CD1c-positive myeloid dendritic cell (primary cell): Measurements from ENCODE around the gene RAPGEF1.
A peak's percentile ranks its signal among the peaks of the same experiment; 100 is the strongest.

Experiments
- DNase-seq: peaks from one replicate; pipeline ENCODE4 v3.0.0-alpha.2; 2016; ENCODE audit errors: extremely low spot score

RAPGEF1 gene

DNA sequence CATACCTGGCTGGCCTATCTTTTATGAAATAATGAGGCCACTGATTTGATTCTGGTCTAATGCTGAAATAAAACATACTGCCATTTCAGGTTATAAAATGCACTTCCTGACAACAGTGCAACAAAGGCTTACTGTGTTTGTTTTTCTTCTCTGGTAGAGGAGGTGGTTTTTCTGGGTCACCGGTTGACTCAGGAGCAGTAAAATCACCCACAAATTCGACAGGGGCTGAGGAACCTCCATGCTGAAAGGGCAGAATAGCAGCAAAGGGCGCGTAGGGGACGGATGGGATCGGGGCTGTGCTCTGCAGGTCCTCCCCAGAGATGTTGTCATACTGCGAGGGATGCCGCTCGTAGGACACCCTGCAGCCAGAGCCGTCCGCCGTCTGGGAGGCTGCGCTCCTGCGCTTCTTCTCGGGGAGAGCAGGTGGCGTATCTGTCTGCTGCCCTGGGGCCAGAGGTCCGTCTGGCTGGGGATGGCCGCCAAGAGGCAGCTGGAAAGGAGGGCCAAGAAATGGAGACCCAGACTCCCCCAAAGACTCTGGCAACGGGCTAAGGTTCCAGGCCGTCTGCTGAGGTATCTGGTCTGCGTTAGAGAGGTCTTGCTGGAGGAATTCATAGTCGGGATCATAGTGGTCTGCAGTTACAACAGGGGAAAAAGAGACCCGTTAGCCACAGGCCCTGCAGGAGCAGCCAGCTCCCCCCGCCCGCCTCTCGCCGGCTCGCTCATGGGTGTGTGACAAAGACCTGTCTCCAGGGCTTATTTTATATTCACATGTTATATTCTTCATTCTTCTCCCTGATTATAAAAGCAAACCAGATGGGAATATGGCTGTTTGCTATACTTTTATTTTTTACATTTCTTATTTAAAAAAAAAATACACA lies 113.8 kb downstream of the RAPGEF1 start:
- peak; percentile 24 for DNase-seq

DNA sequence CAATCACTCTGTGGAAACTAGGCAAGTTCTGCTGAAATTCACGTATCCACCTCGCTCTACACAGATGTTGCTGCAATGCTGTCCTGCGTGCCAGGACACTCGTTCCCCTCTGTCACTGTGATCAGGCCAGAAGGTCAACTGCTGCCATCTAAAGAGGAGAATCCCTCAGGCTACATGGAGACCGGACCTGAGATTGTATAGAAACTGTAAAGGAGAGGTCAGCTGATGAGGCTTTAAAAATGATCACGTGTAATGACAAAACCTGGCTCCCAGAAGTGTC lies 114.4 kb downstream of the RAPGEF1 start:
- peak; percentile 45 for DNase-seq

DNA sequence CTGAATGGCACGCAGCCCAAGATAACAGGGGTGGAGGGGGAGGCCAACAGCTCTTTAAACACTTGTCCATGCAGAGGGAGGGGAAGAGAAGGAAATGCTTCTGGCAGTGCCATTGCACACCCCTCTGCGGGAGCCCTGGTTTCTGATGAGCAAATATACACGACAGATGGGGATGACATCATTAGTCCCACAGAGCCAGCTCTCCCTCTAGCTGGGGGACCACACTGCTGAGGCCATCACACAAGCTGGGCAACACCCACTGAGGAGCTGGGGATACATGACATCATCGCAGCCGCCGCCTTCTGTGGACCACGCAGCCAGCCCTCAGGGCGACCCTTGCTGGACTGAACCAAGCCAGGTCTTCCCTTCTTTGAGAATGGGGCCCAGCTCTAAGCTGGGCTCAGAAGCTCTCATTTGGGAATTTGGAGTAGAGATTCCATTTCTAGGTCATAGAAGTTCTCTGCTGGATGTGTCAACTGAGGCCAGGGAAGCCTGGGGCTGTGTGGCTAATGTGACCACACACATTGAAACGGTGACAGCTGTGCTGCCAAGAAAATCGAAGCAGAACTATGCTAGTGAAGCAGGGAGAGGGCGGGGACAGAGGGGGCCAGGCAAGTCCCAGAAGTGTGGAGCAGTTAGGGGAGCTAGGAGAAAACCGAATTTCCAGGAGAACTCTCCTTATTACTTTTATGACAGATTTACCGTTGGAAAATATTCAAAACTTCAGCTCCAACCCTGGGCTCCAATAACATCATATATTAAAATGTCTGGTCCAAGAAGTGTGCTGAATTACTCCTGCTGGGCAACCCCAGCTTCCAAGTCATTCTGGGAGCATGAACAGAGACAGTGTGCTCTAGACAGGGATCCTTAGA lies 115.0 kb downstream of the RAPGEF1 start:
- DNase-seq, result peak; percentile 55

DNA sequence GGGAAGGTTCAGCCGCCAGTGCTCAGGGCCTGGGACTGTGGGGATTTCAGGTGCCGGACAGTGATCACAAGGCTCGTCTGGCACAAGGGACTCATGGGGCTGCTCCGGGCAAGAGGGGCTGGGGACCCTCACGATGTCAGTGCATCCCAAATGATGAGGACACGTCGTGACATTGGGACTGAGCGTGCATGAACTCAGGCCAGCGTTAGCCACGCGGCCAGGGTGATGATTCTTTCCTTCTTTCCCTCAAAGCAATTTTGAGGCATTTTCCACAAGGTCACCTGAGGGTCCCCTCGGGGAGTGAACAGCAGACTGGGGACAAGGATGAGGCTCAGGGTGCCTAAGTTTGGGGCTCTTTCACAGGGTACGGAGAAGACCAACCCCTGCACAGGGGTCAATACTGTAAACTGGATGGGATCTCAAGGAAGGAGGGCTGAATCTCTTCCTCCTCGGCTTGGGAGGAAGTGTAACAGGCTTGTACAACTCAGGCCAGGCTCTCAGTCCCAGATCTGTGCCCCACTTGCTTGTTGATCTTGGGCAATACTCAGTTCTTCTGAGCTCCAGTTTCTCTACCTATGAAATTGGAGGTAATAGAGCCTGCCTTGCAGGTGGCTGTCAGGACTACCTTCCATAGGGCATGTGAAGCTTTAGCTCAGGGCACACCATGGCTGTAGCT lies 116.1 kb downstream of the RAPGEF1 start:
- DNase-seq, result peak; percentile 52

DNA sequence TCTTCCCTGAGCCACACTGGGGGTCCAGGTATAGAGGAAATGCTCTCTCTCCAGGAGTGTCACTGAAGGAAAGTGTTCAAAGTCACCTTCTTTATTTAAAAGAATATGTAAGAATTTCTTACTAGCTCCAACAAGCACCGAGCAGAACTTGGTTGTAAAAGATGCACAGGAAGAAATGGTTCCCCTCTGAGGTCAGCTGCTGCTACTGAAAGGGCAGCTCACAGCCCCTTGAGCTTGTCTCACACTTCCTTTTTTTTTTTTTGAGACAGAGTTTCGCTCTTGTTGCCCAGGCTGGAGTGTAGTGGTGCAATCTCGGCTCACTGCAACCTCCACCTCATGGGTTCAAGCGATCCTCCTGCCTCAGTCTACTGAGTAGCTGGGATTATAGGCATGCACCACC lies 117.4 kb downstream of the RAPGEF1 start:
- peak; percentile 88 for DNase-seq

DNA sequence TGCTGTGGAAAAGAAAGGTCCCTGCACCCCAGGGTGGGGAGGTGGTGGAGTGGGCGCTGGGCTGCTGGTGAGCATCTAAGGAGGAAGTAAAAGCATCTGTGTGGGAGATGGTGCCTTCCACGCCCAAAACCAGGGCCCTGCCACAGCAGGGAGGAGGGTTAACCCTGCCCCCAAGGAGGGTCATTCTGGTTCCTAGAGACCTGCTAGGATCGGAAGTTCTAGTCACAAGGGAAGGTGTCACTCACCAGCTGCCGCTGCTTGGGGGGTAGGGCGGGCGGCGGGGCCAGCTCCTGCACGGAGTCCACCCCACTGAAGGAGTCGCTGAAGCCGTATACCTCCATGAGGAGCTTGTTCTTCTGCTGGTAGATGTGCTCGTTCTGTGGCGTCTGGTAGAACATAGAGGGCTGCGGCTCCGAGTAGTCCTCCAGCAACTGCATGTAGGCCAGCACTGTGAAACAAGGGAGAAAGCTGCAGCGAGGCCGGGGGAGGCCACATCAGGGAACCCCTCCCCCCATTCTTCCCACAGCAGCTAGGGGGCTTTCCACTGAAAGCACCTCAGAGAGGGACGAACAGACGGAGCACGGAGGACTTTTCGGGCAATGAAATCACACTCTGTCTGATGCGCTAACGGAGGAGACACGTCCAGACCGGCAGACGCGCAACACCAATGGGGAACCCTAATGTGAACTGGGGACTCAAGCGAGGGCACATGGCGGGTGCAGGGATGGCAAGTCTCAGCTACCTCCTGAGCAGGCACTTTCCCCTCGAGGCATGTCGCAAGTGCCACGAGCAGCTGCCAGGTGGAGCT lies 118.1 kb downstream of the RAPGEF1 start:
- DNase-seq, result peak; percentile 94

DNA sequence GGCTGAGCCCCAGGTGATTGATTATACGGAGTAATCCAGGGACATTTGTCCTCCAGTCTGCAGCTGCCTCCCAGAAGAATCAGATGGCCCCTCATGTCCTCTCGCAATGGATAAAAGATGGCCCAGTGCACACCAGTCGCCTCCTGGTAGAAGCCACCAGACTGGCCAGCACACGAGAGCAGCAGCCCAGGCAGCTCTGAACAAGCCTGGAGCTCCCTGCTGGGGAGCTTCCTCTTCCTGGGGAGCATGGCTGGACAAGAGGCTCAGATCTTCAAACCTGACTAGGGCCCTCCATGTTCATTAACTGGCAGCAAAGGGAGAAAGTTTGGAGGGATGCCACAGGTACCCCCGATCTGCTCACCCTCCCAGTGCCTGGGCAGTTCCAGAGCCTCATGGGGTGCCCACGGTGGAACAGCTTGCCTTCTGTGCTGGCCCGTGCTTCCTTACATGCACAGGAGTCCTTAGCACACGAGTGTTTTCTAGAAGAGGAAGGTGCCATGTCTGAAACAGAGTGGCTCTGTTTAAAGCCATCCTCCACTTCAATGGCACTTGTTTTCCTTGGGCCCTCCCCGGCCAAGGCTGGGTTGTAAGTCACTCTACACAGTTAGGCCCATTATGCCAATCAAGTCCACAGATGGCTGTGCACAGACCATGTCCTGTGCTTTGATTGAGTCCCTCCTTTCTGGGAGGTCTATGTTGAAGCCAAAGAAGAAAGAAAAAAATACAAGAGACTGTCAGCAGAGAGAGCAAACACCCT lies 118.9 kb downstream of the RAPGEF1 start:
- peak; percentile 55 for DNase-seq

DNA sequence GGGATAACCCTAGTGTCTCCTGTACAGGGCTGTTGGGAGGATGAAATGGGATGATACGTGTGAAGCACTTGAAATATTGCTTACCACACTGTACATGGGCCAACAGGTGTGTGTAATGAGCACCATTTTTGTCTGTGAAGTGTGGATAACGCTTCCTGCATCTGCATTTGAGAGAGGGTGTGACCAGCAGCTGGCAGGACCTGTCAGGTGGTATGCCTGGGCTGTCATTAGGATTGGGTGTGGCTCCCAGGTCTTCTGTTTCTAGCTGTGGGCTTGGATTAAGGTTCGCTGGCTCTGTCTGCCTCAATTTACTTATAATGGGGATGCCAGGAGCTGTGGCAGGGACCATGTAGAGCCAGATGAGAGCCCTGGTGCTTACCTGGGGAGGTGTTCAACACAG lies 120.2 kb downstream of the RAPGEF1 start:
- DNase-seq, result no peak

DNA sequence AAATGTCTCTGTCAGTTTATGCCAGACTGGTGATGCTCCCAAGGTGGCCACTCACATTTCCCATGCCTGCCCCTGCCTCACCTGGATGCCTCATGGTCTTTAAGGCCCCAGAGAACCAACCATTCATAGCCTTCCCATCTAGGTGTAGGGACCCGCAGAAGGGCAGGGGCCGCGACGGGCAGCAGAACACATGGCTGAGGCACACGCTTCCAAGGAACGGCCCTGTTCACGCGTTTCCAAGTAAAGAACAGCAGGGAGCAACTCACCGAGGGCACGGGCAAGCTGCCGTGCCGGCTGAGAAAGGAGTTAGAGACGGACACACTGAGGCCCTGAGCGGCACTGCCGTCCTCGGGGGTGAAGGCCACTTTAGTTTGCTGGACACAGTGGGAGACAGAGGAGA lies 121.1 kb downstream of the RAPGEF1 start:
- no peak for DNase-seq

DNA sequence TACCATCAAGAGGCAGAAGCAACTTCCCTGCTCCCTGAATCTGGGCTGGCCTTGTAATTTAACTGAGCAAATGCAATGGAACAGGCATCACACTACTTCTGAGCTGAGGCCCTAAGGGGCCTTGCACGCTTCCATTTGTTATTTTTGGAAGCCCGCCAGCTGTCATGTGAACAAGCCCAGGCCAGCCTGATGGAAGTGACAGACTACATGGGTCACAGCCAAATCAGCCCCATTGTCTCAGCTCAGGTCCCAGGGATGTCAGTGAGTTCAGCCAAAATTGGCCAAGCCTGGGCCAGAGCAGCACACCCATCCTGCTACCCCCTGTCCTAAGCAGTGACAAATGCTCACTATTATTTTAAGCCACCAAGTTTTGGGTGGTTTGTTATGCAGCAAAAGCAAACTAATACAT lies 121.8 kb downstream of the RAPGEF1 start:
- no peak for DNase-seq

DNA sequence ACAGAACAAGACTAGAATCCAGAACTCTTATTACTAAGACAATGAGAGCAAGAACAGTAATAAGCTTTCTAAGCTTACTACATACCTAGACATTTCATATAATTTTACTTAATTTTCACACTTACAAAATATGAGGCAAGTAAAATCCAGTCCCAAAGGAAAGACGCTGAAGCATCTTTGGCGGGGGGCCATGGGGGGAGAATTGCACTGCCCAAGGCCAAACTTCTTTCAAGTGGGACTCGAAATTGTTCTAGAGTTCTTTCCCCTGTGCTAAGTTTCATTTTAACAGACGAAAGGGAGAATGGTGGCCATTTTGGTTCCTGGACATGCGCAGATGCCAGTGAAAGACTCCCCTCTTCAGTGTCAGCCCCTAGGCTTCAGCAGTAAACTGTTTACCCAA lies 122.3 kb downstream of the RAPGEF1 start:
- DNase-seq, result no peak

DNA sequence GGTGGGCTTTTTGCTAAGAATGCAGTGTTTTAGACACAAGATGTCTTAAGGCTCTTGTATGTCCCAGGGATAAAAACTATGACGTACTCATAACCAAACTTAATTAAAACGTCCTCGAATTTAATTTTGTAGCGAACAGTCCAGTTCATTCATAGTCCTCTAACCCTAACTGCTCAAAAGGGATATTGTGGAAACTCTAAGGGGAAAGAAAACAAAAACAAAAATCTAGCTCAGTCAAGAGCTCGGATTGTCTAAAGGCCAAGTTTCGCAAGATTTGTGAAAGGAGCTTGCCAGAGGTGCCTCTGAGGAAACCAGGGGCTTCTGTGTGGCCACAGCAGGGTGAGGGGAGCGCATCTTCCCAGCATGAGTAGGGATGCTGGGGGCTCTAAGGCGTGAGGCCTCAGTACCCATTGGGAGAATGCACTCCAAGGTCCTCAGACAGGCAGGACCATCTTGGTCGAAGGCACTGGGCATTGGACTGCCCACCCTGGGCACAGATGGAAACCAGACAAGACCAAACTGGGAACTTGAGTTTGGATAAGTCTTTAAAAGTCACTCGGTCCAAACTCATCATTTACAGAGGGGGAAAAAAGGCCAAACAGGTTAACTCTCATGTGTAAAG lies 122.8 kb downstream of the RAPGEF1 start:
- DNase-seq, result no peak

DNA sequence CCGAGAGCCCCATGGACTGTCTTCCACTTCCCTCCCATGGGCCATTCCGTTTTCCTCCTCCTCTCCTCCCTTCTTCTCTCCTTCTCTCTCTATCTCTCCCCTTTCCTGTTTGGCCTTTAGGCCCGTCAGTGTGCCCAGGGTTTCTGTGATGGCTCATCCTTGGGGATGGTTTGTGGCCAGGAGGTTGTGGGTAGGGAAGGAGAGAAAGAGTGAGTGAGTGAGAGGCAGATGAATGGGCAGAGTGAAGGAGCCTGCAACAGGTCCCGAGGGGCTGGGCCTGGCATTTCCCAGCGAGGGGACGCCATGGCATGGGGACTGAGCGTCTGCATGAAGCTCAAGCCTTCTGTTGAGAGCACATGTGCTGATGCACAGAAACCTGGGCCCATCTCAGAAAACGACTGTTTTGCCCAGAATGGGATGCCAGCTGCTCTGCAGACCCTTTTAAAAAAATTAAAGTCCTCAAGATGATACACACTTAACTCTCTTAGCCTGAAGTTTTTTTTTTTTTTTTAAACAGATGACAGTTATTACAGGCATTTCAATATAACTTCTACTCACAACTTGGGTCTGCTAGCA lies 125.4 kb downstream of the RAPGEF1 start:
- no peak for DNase-seq

DNA sequence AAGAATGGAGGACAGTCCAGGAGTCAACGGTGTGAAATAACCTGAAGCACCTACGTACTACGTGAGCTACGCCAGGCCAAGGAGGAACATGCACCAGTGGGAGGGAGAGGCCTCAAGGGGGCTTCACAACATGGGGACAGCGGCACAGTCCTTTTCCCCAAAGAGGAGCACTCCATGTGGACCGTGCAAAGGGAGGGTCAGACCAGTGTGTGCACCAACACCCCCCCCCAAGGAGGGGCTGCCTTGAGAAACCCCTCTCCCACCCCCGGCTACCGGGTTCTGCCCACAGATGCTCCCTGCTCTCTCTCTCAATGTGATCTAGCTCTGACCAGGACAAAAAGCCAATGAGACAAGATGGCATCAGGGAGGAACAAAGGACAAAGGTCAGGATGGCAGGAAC lies 126.0 kb downstream of the RAPGEF1 start:
- no peak for DNase-seq

DNA sequence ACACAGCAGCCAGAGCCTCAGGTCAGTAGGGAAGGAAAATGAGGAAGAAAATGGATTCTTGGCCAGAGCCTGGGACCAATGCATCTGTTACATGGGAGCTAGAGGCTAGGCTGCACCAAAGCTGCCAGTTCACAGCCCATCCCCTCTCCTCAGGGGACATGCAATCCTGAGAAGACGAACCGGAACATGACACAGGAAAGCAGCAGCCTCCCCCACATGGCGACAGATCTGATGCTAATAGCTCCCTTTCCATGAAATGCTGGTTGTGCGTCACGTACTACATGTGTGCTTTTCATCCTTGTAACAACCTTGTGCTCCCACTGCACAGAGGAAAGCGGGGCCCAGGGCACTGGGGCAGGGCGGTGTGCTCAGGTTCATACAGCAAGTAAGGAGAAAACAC lies 127.0 kb downstream of the RAPGEF1 start:
- DNase-seq, result peak; percentile 40

DNA sequence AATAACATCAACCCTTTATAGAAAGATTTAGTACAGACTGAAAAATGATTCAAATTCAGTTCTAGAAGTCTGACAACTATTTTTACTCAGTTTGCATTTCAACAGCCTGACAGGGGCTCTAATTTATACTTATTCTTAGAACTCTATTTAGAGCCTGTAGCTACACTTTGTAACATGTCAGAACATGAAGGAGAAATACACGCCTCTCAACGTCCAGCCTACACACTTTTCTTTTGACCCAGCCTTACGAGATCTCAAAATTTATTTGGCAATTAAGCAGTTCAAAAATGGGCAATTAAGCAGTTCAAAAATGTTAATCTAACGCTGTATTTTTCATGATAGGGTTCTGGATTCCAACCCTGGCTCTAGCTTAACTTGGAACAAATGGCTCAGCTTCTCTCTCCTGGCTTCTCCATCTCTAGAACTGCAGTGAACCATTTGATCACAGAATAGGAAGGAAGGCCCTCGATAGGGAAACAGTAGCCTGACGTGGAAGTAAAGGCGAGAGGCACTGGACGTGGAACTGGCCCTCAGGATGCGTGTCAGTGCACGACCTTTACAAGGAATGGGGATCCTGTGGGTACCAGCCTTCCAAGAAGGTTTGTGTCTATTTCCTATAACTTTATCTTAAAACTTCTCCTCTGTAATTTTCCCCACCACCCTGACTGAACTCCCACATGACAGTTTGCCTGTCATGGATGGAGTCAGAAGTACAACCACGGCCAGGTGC lies 128.1 kb downstream of the RAPGEF1 start:
- DNase-seq, result peak; percentile 65

DNA sequence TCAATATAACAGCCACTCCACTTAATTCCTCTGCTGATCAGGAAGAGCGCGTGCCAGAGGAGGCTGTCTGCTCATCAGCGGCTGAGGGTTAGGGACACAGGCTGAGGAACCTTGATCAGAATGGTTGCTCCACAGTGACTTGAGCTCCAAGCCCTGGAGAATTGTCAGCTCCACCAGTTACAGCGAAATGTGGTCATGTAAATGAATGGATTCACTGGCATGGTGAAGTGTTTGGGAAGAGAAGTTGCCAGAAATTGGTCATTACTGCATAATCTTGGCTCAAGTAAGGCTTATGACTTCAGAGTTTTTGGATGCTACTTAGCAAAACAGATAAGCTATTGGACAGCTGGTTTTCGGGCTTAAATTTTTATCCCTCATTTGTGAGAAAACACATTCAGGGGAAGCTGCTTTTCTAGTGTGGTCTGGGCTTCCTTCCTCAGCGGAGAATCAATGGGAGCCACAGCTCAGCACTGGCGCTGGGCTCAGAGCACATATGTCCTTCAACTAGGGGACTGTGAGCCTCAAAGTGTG lies 129.6 kb downstream of the RAPGEF1 start:
- DNase-seq, result no peak

DNA sequence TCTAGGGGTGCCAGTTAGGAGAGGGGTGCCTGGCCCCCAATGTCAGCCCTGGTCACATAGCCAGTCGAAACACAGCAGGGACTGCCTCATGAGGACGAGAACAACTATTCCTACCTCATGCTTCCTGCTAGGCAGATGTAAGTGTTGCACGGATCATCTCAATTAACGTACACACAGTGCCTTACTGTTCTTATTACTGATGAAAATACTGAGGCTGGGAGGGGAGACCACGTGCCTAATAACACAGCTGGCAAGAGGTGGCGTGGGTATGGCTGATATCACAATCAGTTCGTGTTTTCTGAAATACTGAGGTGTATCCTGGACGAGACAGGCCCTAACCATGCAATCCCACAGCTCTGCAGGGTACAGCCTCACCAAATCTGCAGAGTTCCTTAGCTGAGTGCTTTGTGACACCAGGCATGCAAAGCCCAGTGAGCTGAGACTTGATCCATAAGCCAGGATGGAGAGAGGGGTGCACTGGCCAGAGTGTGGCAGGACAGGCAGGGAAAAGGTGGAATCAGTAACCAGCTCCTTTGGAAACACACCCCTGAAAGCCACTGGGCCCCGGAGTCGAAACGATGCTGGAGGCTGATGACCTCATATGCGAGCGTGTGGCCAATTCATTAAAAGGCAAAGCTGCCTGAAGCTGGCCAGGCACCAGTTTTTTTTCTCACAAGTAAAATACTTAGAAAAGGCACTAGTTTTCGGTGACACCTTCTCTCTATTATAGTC lies 130.6 kb downstream of the RAPGEF1 start:
- no peak for DNase-seq
